ENCODE data around the gene IL11.
"Not testable (repeated sequence)": the region's sequence is repeated elsewhere in the genome, so short reads cannot be mapped to it uniquely, and the experiment has no call there.

The IL11 gene
- long read RNA-seq, donor 1: 0 reads
- long read RNA-seq, donor 2: 0 reads
- long read RNA-seq, donor 3: 0 reads
- long read RNA-seq, donor 4: 0 reads
- long read RNA-seq, donor 5: 0 reads
- long read RNA-seq, donor 6: 0 reads
- long read RNA-seq, donor 7: 0 reads
- long read RNA-seq, donor 8: 0 reads

- DNase-seq: no peak
Observed at GRCh38 chr19:55370305-55370988, at the start of gene IL11. Gene IL11 (minus strand): TSS chr19:55370463. CDS start chr19:55370310, 153 bp downstream.

- no peak for DNase-seq
Observed at GRCh38 chr19:55419624-55420236, 49.5 kb upstream of the IL11 start.

- no peak for DNase-seq
Observed at GRCh38 chr19:55419103-55419502, 48.8 kb upstream of the IL11 start.

DNA sequence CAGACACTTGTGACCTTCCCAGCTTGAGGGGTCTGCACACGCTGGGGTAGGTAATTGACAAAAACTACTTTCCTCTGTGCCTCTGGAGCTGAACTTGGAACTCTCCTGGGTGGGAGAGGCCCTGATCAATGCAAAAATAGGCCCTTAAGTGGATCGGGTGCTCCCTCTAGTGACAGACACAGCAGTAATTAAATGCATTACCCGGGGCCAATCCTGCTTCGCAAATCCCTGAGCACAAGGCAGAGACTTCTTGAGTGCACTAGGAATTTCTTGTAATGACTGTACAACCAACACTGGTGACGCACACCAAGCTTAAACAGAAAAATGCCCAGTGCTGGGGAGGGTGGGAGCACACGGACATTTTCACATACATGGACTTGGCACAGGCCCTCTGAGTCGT, 47.9 kb upstream of the IL11 start:
- DNase-seq: peak; percentile 55

- DNase-seq: no peak
Observed at GRCh38 chr19:55410168-55410567, 39.9 kb upstream of the IL11 start.

GRCh38 chr19:55409179-55409578, 38.9 kb upstream of the IL11 start:
- not testable (repeated sequence) for DNase-seq

DNA sequence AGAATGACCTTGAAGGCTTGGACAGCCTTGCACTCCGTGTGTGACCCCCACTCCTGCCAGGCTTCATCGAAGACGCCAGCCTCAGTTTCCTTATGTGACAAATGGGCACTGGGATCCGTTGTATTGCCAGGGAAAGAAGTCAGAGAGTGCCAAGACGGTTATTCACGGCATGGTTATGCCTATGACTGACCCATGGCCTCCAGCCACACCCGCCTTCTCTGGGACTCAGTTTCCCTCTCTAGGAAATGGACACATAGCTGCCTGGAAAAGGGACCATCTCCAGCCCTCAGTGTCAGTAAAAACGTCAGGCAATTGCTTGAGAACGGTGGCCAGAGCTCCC, 38.2 kb upstream of the IL11 start:
- no peak for DNase-seq

GRCh38 chr19:55407800-55408532, 37.7 kb upstream of the IL11 start:
- peak; percentile 94 for DNase-seq

DNA sequence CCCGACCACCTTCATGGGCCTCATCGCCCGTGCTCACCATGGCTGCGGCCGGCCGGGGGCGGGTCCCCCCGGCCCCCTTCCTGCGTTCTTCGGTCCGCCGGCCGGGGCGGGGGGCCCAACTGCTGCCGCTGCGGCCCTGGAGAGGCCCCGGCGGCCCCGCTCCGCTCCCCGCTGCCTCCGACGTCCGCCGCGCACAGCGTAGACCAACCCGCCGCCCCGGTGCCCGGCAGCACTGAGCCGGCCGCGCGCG, 37.2 kb upstream of the IL11 start, which contains the start of gene UBE2S:
UBE2S (minus strand) TSS at position 239 of the 250 bp plus-strand sequence; CDS start at position 40, 199 bp downstream.
- DNase-seq: not testable (repeated sequence)

- no peak for DNase-seq
Observed at GRCh38 chr19:55406826-55407549, 36.7 kb upstream of the IL11 start.

- DNase-seq: no peak
Observed at GRCh38 chr19:55406091-55406825, 36.0 kb upstream of the IL11 start.

DNA sequence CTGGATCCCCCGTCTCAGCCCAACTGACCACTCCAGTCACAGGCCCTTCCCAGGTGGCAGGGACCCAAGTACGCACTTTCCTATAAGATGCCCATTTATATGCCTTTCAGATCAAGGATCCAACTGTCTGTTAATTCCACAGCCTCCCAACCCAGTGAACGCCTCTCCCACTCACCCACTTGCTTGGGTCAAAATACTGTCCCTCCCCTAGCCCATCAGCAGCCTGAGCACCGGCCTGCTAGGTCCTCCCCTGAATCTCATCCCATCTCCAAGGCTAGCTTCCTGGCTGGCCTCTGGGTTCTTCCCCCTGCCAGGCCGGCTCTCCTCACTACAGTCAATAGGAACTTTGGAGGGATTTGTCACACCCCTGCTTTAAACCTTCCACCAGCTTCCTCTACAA, 35.4 kb upstream of the IL11 start:
- no peak for DNase-seq

DNA sequence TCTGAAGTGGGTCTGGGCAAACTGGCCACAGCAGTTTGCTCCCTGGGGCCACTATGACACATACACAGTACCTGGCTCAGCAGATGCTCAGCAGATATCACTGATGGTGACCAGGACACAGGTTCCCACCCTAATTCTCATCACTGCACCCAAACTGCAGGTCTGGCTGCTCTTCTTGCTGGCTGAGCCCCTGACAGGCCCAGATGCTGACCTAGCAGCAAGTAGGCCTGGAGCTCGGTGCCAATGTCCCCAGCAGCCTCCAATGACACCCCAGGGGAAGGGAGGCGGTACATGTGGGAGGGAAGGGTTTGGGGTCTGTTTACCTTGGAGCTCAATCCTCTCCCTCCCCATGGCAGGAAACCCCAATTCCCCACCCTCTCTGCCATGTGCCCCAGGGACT, 32.2 kb upstream of the IL11 start:
- no peak for DNase-seq

DNA sequence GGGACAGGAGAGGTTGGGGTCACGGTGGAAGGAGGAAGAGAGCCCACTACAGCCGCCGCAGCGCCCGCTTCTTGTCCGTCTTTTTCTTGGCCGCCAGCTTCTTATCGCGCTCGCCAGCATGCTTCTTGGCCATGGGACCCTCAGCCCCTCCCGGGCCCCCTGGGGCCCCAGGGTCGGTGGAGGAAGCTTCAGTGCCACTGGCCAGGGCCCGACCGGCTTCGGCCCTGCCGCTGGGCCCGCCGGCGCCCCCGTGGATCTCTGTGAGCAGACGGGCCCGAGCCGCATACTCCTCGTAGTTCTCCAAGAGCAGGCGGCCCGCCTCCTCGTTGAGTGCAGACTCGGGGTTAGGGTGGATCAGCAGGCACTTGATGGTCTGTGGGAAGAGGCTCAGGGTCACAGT, 31.1 kb upstream of the IL11 start:
- not testable (repeated sequence) for DNase-seq

DNA sequence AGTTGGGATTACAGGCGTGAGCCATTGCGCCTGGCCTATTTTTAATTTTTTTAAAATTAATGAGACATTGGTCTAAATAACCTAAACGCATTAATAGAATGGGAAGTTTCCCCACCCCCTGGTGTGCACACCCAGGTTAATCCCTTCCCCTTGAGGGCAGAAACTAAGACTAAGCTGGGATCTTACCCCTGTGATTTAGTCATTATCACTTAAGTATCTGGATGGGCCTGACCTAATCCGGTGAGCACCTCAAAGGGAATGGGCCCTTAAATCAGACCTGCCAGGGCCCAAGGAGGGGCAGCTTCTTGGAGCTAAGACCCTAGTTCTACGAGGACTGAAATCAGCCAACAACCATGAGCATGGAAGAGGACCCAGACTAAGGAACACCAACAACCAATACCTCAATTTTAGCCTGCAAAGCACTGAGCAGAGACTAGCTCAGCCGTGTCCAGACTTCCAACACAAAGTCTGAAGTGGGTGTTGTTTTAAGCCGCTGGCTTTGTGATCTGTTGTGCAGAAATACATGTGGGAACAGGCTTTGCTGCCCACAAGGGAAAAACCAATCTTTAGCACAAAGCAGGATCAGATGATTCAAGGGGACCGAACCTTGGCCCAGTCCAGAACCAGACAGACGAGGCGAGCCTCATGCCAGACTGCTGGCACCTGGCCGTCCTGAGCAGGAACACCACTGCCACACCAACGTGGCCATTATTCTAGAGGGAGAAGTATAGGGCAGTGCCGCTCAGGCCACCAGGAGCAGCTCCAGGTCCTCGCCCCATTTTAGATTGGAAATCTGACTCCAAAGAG, 30.2 kb upstream of the IL11 start:
- no peak for DNase-seq

DNA sequence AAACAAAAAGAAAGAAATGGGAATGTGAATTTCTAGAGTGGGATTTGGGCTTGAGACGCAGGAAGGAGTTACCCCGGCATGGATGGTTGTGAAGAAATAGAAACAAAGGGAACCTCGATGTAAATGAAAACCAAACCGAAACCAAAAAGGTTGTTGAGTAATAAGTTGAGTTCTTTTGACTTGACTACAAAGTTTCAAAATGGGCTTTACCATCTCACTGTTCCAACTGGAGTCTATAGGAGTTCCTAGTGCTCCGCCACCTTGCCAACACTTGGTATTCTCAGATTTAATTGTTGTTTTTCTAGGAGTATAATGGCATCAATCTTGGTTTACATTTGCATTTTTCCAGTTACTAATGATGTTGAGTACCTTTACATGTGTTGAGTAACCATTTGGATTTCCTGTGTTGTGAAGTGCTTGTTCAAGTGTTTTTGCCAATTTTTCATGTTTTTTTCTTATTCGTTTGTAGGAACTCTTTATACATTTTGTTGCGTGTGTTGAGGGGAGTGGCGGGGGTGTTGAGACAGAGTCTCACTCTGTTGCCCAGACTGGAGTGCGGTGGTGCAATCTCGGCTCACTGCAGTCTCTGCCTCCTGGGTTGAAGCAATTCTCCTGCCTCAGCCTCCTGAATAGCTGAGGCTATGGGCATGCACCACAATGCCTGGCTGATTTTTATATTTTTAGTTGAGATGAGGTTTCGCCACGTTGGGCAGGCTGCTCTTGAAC, 28.1 kb upstream of the IL11 start:
- DNase-seq: no peak

DNA sequence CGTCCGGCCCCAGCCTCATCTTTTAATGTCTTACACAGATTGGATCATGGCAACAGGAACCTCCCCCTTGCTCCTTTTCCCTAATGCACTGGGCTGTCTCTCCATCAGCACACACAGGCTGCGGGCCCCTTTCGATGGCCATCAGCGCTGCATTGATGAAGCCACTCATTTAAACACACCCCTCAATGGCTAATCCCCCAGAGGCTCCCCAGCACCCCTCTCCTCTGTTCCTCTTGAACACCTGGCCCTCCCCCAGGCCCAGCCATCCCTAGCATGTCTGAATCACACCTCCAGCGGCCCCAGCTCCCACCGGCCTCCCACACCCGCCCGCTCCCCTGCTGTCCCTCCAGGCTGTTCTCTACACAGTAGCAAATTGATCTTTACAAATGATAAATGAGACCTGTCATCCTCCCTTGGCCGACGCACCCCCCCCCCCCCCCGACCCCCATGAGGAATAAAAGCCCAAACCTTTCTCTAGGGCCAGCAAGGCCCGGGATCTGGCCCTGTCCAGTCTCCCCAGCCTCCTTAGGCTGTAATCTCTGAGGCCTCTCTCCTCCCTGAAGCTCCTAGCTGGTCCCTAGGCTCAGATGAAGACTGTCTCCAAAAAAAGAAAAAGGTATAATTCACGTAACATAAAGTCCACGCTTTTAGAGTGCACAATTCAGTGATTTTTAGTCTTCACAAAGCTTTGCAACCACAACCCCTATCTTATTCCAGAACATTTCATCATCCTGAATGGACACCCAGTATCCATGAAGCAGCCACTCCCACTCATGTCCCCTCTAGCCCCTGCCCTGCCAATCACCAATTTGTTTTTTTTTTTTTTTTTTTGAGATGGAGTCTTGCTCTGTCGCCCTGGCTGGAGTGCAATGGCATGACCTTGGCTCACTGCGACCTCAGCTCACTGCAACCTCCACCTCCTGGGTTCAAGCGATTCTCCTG, 22.8 kb upstream of the IL11 start:
- no peak for DNase-seq

- no peak for DNase-seq
Observed at GRCh38 chr19:55391702-55392615, 21.7 kb upstream of the IL11 start.

All from right kidney (tissue), 9 donors.